ENCODE data around the gene BCL2L1. TPM values are rescaled to one million over a fixed set of nuclear protein-coding genes. Genes with fewer than 3 reads are reported as not detected.

Gene BCL2L1
- total RNA-seq, 4 donors from 2014 or later, result 105 to 138 (median 119) TPM

GRCh38 chr20:31716351-31716750 is 6.3 kb downstream of the BCL2L1 start:
- Histone ChIP-seq H3K4me1 (peaks cover 5 to 94% (median 77%) of the 10 kb centered on the region in 4 donors), H3K9me3 (no peaks in the 10 kb centered on the region), H3K4me3 (peak overlapping the region in 1 of 4 donors; percentile 90), H3K27ac (peak overlapping the region; percentile 98 to 100 (median 100)), H3K36me3 (peaks cover 0 to 42% (median 0%) of the 10 kb centered on the region in 3 donors), H3K27me3 (no peaks in the 10 kb centered on the region)
- DNase-seq (ENCODE audit: low spot score in 2 of 2), result no peak
- WGBS, 2 donors, result 32 to 53% methylated on average over 1 of the region's 1 CpG
- TF ChIP-seq POLR2A (IDR thresholded peaks at IDR 0.05), result no peak
- TF ChIP-seq EP300 (IDR thresholded peaks at IDR 0.05), result no peak
- TF ChIP-seq, protein P1, sequence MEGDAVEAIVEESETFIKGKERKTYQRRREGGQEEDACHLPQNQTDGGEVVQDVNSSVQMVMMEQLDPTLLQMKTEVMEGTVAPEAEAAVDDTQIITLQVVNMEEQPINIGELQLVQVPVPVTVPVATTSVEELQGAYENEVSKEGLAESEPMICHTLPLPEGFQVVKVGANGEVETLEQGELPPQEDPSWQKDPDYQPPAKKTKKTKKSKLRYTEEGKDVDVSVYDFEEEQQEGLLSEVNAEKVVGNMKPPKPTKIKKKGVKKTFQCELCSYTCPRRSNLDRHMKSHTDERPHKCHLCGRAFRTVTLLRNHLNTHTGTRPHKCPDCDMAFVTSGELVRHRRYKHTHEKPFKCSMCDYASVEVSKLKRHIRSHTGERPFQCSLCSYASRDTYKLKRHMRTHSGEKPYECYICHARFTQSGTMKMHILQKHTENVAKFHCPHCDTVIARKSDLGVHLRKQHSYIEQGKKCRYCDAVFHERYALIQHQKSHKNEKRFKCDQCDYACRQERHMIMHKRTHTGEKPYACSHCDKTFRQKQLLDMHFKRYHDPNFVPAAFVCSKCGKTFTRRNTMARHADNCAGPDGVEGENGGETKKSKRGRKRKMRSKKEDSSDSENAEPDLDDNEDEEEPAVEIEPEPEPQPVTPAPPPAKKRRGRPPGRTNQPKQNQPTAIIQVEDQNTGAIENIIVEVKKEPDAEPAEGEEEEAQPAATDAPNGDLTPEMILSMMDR (IDR thresholded peaks at IDR 0.05), result no peak

GRCh38 chr20:31715766-31716165 is 6.9 kb downstream of the BCL2L1 start:
- Histone ChIP-seq H3K4me3 (no peak overlapping the region), H3K36me3 (peaks cover 0 to 38% (median 0%) of the 10 kb centered on the region in 3 donors), H3K4me1 (peaks cover 5 to 99% (median 83%) of the 10 kb centered on the region in 4 donors), H3K27ac (peak overlapping the region; percentile 98 to 100 (median 100)), H3K9me3 (no peaks in the 10 kb centered on the region), H3K27me3 (no peaks in the 10 kb centered on the region)
- TF ChIP-seq, protein P1 (IDR thresholded peaks at IDR 0.05), result no peak
- TF ChIP-seq POLR2A (IDR thresholded peaks at IDR 0.05) (no peak), EP300 (IDR thresholded peaks at IDR 0.05) (no peak)
- WGBS, 2 donors, result 47 to 51% methylated on average over 3 of the region's 3 CpGs
- DNase-seq (ENCODE audit: low spot score in 2 of 2), result no peak

GRCh38 chr20:31713312-31714273 is 9.1 kb downstream of the BCL2L1 start:
- H3K4me1 ChIP-seq, result peaks cover 5 to 97% (median 88%) of the 10 kb centered on the region in 4 donors
- TF ChIP-seq, protein P1 (IDR thresholded peaks at IDR 0.05), result peak in 1 of 5 experiments; percentile 15
- TF ChIP-seq EP300 (IDR thresholded peaks at IDR 0.05) (peak in 1 of 2 donors; percentile 83), POLR2A (IDR thresholded peaks at IDR 0.05) (peak in 1 of 2 donors; percentile 38)
- DNase-seq (ENCODE audit: low spot score in 2 of 2), result peak; percentile 75 to 85
- H3K27me3 ChIP-seq, result no peaks in the 10 kb centered on the region
- H3K4me3 ChIP-seq, result peak overlapping the region; percentile 8 to 35 (median 25)
- H3K36me3 ChIP-seq, result peaks cover 0 to 25% (median 0%) of the 10 kb centered on the region in 3 donors
- peak overlapping the region; percentile 90 to 100 (median 100) for H3K27ac ChIP-seq
- no peaks in the 10 kb centered on the region for H3K9me3 ChIP-seq
- 25 to 32% methylated on average over 9 of the region's 9 CpGs for WGBS, 2 donors

- Histone ChIP-seq H3K4me3 (peak overlapping the region; percentile 8 to 35 (median 25)), H3K36me3 (peaks cover 0 to 26% (median 0%) of the 10 kb centered on the region in 3 donors), H3K9me3 (no peaks in the 10 kb centered on the region), H3K27me3 (no peaks in the 10 kb centered on the region), H3K27ac (peak overlapping the region; percentile 90 to 100 (median 100)), H3K4me1 (peaks cover 5 to 97% (median 88%) of the 10 kb centered on the region in 4 donors)
- peak in 1 of 2 donors; percentile 44 for TF ChIP-seq POLR2A (IDR thresholded peaks at IDR 0.05)
- TF ChIP-seq, protein P1 (IDR thresholded peaks at IDR 0.05), result no peak
- TF ChIP-seq EP300 (IDR thresholded peaks at IDR 0.05), result peak; percentile 100
- DNase-seq (ENCODE audit: low spot score in 2 of 2), result peak; percentile 85 to 94
- 5 to 15% methylated on average over 8 of the region's 8 CpGs for WGBS, 2 donors
Measured at GRCh38 chr20:31712564-31713311, 9.9 kb downstream of the BCL2L1 start.

Measured in tibial nerve (tissue), 4 donors.